ENCODE data around the gene DHRS7B. TPM values are rescaled to one million over a fixed set of nuclear protein-coding genes. Genes with fewer than 3 reads are reported as not detected.

The DHRS7B gene
- total RNA-seq, 1 donor from 2014 or later, result 19.9 TPM

DNA sequence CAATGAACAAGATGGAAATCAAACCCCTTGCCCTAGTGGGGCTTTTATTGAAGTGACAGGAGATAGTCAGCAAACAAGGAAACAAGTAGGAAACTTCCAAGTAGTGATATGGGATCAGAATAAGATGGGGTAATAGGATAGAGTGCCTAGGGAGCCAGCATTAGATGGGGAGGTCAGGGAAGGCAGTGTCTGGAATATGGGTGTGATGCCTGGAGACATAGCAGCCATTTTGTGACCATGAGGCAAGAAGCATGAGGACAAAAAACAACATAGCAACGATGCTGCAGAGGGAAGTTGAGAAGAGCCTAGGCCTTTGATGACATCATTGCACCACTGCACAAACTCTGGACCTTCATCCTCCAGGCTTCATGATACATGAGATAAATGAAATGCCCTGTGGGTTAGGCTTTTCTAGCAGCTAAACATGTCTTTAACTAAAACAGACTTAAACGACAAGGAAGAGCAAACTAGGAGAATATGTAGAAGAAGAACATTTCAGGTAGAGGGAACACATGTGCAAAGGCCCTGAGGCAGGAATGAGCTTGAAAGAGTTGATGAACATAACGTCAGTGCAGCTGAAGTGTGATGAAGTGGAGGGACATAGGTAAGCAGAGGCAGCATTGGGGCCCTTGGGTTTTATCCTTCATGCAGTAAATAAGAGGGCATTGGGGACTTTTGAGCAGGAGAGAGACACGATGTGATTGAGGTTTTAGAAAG is 105.4 kb downstream of the DHRS7B start:
- TF ChIP-seq, protein P1, sequence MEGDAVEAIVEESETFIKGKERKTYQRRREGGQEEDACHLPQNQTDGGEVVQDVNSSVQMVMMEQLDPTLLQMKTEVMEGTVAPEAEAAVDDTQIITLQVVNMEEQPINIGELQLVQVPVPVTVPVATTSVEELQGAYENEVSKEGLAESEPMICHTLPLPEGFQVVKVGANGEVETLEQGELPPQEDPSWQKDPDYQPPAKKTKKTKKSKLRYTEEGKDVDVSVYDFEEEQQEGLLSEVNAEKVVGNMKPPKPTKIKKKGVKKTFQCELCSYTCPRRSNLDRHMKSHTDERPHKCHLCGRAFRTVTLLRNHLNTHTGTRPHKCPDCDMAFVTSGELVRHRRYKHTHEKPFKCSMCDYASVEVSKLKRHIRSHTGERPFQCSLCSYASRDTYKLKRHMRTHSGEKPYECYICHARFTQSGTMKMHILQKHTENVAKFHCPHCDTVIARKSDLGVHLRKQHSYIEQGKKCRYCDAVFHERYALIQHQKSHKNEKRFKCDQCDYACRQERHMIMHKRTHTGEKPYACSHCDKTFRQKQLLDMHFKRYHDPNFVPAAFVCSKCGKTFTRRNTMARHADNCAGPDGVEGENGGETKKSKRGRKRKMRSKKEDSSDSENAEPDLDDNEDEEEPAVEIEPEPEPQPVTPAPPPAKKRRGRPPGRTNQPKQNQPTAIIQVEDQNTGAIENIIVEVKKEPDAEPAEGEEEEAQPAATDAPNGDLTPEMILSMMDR (IDR thresholded peaks at IDR 0.05; ENCODE audit: unreplicated experiment), result no peak
- Mint-ChIP-seq H3K4me3 (ENCODE audit: low read depth) (no peak overlapping the region), H3K27ac (no peak overlapping the region), H3K9me3 (ENCODE audit: low read depth) (peaks cover 5% of the 10 kb centered on the region), H3K36me3 (ENCODE audit: insufficient read depth) (no peaks in the 10 kb centered on the region), H3K4me1 (ENCODE audit: low read depth) (no peaks in the 10 kb centered on the region), H3K27me3 (no peaks in the 10 kb centered on the region)
- no peak for DNase-seq (ENCODE audit: low spot score, unreplicated experiment)

DNA sequence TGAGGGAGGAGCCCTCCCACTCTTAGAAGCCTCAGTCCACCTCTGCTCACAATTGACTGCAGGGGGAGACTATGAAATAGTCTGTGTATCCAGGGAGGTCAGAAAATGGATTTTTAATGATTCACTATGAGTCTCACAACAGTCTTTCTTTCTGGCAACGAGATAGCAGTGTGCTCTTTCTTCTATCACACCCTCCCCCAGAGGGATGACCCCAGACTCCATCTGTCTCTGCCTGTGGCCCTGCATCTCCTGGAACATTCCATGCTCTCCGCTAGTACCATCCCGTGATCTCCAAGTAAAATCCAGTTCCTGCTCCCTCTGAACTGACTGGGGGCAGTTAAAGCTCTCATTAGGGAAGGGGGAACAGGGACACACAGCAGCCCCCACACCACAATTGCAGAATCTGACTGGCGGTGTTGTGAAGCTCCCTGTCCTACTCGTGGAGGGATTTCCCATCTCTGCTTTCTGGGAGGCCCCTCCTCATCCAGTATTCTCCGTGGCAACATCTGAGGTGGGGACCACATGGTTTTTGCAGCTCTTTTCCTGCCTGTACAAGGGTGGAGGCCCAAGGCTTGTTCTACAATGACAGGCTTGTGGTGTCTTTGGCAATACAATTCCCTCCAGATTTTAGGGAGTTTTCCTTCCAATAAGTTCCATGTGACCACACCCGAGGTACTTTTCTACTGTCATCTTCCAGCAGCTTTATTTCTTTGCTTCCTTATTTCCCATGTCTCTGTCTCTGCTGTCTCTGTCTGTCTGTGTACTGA is 107.0 kb downstream of the DHRS7B start:
- Mint-ChIP-seq H3K27me3 (peaks cover 3% of the 10 kb centered on the region), H3K9me3 (ENCODE audit: low read depth) (peaks cover 5% of the 10 kb centered on the region), H3K36me3 (ENCODE audit: insufficient read depth) (no peaks in the 10 kb centered on the region), H3K4me1 (ENCODE audit: low read depth) (no peaks in the 10 kb centered on the region), H3K4me3 (ENCODE audit: low read depth) (no peak overlapping the region), H3K27ac (no peak overlapping the region)
- no peak for DNase-seq (ENCODE audit: low spot score, unreplicated experiment)
- TF ChIP-seq, protein P1 (IDR thresholded peaks at IDR 0.05; ENCODE audit: unreplicated experiment), result no peak

DNA sequence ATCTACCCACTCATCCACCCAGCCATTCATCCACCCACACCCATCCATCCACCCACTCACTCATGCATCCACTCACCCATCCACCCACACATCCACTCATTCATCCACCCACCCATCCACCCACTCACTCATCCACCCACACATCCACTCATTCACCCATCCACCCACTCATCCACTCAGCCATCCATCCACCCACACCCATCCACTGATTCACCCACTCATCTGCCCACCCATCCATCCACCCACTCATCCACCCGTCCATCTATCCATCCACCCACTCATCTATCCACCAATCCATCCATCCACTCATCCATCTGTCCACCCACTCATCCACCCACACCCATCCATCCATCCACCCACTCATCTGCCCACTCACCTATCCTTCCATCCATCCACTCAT is 109.2 kb downstream of the DHRS7B start:
- Mint-ChIP-seq H3K9me3 (ENCODE audit: low read depth) (peaks cover 5% of the 10 kb centered on the region), H3K27ac (no peak overlapping the region), H3K4me3 (ENCODE audit: low read depth) (no peak overlapping the region), H3K4me1 (ENCODE audit: low read depth) (no peaks in the 10 kb centered on the region), H3K27me3 (peaks cover 3% of the 10 kb centered on the region), H3K36me3 (ENCODE audit: insufficient read depth) (no peaks in the 10 kb centered on the region)
- no peak for DNase-seq (ENCODE audit: low spot score, unreplicated experiment)
- TF ChIP-seq, protein P1 (IDR thresholded peaks at IDR 0.05; ENCODE audit: unreplicated experiment), result no peak

DNA sequence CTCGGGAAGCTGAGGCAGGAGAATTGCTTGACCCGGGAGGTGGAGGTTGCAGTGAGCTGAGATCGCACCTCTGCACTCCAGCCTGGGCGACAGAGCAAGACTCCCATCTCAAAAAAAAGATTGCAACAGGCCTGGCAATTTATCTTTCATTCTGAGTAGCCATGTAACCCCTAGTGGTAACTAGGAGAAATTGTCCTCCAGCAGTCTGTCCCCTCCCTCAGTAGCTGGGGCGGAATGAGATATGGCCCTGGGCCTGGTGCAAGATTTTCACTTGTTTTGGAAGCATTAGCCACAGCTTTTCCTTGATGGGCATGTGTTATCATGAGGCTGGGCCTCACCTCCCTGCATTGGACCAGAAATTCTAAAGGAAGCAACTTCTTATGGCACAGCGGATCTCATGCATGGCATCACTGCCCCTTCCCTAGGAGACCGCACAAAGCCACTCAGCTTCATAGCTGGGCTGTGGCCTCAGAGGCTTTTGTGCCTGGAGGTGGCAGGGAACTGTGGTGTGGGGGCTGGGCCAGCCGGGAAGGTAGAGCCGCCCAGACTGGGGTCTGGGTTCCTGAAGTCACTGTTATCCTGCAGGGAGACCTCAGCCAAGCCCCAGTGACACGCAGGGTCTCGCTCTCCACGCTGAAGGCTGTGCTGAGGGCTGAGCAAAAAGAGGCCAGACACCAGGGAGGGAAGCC is 113.1 kb downstream of the DHRS7B start:
- Mint-ChIP-seq H3K4me3 (ENCODE audit: low read depth) (no peak overlapping the region), H3K4me1 (ENCODE audit: low read depth) (no peaks in the 10 kb centered on the region), H3K27ac (no peak overlapping the region), H3K27me3 (peaks cover 3% of the 10 kb centered on the region), H3K36me3 (ENCODE audit: insufficient read depth) (no peaks in the 10 kb centered on the region), H3K9me3 (ENCODE audit: low read depth) (no peaks in the 10 kb centered on the region)
- no peak for DNase-seq (ENCODE audit: low spot score, unreplicated experiment)
- TF ChIP-seq, protein P1 (IDR thresholded peaks at IDR 0.05; ENCODE audit: unreplicated experiment), result peak; percentile 61

DNA sequence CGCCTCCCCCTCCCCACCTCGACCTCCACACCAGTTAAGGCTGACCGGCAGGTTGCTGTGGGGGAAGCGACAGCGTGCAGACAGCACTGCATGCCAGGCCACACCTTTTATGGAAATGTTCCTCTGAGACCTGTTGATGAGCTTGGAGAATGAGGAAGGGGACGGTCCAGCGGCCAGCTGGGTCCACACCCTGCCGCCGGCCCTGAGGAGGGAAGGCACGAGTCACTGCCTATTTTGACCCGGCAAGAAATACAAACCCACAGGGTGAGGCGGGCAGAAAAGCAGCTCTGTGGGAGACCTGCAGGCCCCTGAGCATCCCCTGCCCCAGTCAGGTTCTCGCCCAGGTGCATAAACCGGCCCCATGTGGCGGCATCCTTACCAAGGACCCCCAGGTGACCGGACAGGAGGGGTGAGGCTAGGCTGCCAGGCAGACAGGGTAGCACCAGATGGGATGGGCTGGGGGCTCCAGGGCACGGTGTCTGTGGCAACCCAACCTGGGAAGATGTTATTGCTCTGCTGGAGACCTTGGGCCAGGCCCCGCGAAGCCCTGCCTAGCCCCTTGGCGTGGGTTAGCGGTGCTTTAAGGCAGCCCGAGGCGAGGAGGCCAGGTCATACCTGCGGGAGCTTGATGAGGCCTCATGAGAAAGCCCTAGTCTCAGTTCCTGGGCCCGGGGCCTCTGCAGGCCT is 113.7 kb downstream of the DHRS7B start:
- H3K4me1 Mint-ChIP-seq (ENCODE audit: low read depth), result no peaks in the 10 kb centered on the region
- DNase-seq (ENCODE audit: low spot score, unreplicated experiment), result no peak
- TF ChIP-seq, protein P1 (IDR thresholded peaks at IDR 0.05; ENCODE audit: unreplicated experiment), result no peak
- H3K27ac Mint-ChIP-seq, result no peak overlapping the region
- H3K9me3 Mint-ChIP-seq (ENCODE audit: low read depth), result no peaks in the 10 kb centered on the region
- H3K4me3 Mint-ChIP-seq (ENCODE audit: low read depth), result no peak overlapping the region
- H3K36me3 Mint-ChIP-seq (ENCODE audit: insufficient read depth), result no peaks in the 10 kb centered on the region
- peaks cover 3% of the 10 kb centered on the region for H3K27me3 Mint-ChIP-seq
